Nephron progenitor cell (in vitro differentiated cells): ENCODE measurements around the gene TMEM132C.

Source experiments
- DNase-seq: peaks from one replicate; pipeline ENCODE4 v3.0.0; 2021
- H3K27ac Mint-ChIP-seq: 2 replicates; pipeline ENCODE4 v1.8.0; 2021; ENCODE audit warnings: mild to moderate bottlenecking, moderate library complexity, mixed read lengths
- H3K27me3 Mint-ChIP-seq: 2 replicates; pipeline ENCODE4 v1.8.0; 2021; ENCODE audit warnings: mild to moderate bottlenecking, low read depth, mixed read lengths; ENCODE audit not compliant: poor library complexity
- H3K36me3 Mint-ChIP-seq: 2 replicates; pipeline ENCODE4 v1.8.0; 2021; ENCODE audit warnings: low read depth, mixed read lengths
- H3K4me1 Mint-ChIP-seq: 2 replicates; pipeline ENCODE4 v1.8.0; 2021; ENCODE audit warnings: mixed read lengths
- H3K4me3 Mint-ChIP-seq: 2 replicates; pipeline ENCODE4 v1.8.0; 2021; ENCODE audit warnings: mild to moderate bottlenecking, moderate library complexity, mixed read lengths
- H3K9me3 Mint-ChIP-seq: 2 replicates; pipeline ENCODE4 v1.8.0; 2021; ENCODE audit warnings: mild to moderate bottlenecking, moderate library complexity, mixed read lengths
- TF ChIP-seq, protein P1 (sequence below): fragments of 200-600 bp; sonication (generic); IDR thresholded peaks from 2 replicates; pipeline ENCODE4 v1.5.0; 2021; ENCODE audit warnings: antibody characterized with exemption

Gene TMEM132C

DNA sequence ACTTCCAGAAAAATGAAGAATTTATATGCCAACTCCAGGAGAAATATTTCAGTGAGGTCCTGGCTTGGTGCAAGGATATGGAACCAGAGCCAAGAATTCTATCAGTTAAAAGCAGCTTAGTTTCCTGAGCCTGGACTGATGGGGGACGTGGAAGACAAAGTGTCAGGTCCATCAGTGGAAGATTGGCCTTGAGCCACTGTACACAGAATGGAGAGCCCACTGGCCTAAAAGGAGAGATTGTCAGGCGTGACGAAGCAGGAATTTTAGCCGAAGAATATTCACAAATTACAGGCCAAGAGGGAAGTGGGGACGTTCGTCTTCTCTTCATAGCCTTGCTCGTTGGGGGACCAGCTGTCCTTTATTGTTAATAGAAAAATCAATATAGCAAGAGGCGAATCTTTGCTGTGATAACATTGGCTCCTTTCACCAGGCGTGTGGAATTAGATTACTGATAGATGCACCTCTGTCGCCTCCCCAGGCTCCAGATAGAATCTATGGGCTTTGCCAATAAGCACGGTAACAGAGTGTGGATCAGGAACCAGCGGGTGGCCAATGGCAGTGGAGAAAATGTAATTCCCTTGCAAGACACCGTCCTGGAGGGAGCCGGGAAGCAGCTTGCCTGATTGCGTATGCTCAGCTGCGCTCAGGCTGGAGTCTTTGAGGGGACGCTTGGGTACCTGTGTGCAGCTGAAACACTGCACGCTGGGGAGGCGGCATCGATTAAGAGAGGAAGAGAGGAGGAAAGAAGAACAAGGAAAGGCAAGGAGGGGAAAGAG lies 56.4 kb downstream of the TMEM132C start:
- Mint-ChIP-seq H3K27me3 (peaks cover 8% of the 10 kb centered on the region), H3K27ac (peak overlapping the region; percentile 91), H3K4me1 (peaks cover 64% of the 10 kb centered on the region), H3K4me3 (peak overlapping the region; percentile 57), H3K9me3 (peaks cover 32% of the 10 kb centered on the region), H3K36me3 (peaks cover 40% of the 10 kb centered on the region)
- peak; percentile 24 for DNase-seq
- TF ChIP-seq, protein P1, sequence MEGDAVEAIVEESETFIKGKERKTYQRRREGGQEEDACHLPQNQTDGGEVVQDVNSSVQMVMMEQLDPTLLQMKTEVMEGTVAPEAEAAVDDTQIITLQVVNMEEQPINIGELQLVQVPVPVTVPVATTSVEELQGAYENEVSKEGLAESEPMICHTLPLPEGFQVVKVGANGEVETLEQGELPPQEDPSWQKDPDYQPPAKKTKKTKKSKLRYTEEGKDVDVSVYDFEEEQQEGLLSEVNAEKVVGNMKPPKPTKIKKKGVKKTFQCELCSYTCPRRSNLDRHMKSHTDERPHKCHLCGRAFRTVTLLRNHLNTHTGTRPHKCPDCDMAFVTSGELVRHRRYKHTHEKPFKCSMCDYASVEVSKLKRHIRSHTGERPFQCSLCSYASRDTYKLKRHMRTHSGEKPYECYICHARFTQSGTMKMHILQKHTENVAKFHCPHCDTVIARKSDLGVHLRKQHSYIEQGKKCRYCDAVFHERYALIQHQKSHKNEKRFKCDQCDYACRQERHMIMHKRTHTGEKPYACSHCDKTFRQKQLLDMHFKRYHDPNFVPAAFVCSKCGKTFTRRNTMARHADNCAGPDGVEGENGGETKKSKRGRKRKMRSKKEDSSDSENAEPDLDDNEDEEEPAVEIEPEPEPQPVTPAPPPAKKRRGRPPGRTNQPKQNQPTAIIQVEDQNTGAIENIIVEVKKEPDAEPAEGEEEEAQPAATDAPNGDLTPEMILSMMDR, result no peak

DNA sequence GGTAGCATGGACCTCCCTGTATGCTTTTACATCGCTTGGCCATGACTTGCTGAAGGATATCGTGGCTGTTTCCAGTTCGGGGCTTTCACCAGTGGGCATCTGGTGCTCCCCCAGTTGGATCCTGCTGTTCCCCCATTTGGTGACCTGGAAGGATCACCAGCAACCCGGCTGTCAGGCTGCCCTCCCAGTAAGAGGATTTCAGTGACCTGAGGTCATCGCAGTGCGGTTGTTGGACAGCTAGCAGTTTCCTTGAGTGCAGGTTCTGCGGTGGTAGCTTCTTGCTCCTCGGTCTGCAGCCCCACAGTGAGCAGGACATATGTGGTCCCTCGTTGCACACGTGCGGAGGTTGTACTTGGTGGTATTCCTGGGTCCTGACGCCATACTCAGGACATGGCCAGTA lies 58.7 kb downstream of the TMEM132C start:
- peaks cover 26% of the 10 kb centered on the region for H3K36me3 Mint-ChIP-seq
- peaks cover 5% of the 10 kb centered on the region for H3K27me3 Mint-ChIP-seq
- peak overlapping the region; percentile 68 for H3K27ac Mint-ChIP-seq
- peaks cover 16% of the 10 kb centered on the region for H3K9me3 Mint-ChIP-seq
- peaks cover 61% of the 10 kb centered on the region for H3K4me1 Mint-ChIP-seq
- TF ChIP-seq, protein P1, result no peak
- H3K4me3 Mint-ChIP-seq, result no peak overlapping the region
- no peak for DNase-seq

DNA sequence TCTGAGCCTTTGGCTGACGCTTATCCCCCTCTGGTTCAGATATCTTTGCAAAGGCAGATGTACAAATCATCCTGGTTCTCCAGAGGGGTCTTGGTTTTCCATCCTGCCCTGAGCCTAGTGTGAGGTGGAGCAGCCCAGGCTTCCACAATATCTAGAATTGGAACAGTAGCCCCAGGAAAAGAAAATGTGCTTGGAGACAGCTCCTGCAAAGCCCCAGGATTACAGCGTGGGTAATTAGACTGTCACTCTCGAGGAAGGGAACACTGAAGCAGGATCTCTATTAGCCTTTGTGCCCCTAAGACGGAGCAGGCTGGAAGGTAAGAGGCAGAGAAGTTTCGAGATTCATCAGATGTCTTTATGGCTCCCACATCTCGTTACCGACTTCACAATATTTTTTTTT lies 59.4 kb downstream of the TMEM132C start:
- TF ChIP-seq, protein P1, result no peak
- H3K9me3 Mint-ChIP-seq, result peaks cover 10% of the 10 kb centered on the region
- peak overlapping the region; percentile 58 for H3K4me3 Mint-ChIP-seq
- H3K27me3 Mint-ChIP-seq, result peaks cover 3% of the 10 kb centered on the region
- H3K4me1 Mint-ChIP-seq, result peaks cover 61% of the 10 kb centered on the region
- DNase-seq, result no peak
- peak overlapping the region; percentile 97 for H3K27ac Mint-ChIP-seq
- H3K36me3 Mint-ChIP-seq, result peaks cover 25% of the 10 kb centered on the region

DNA sequence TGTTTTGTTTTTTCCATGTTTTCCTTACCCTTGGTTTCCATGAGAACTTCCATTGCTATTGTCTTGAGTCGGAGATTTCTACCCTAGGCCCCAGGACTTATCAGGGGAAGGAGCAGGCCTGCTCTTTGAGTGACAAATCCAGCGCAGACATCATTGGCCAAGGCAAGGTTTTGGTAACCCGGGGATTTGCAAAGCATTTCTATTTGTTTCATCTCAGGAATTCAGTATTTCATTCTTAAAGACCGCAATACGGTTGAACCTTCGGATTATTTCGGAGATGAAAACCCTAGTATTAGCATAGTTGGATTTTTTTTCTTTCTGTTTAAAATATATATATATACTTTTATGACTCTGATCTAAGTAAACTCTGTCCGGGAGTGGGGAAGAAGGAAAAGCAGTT lies 62.0 kb downstream of the TMEM132C start:
- Mint-ChIP-seq H3K27me3 (no peaks in the 10 kb centered on the region), H3K36me3 (peaks cover 16% of the 10 kb centered on the region), H3K9me3 (no peaks in the 10 kb centered on the region), H3K4me1 (peaks cover 48% of the 10 kb centered on the region), H3K4me3 (no peak overlapping the region), H3K27ac (peak overlapping the region; percentile 47)
- TF ChIP-seq, protein P1, result no peak
- DNase-seq, result no peak

DNA sequence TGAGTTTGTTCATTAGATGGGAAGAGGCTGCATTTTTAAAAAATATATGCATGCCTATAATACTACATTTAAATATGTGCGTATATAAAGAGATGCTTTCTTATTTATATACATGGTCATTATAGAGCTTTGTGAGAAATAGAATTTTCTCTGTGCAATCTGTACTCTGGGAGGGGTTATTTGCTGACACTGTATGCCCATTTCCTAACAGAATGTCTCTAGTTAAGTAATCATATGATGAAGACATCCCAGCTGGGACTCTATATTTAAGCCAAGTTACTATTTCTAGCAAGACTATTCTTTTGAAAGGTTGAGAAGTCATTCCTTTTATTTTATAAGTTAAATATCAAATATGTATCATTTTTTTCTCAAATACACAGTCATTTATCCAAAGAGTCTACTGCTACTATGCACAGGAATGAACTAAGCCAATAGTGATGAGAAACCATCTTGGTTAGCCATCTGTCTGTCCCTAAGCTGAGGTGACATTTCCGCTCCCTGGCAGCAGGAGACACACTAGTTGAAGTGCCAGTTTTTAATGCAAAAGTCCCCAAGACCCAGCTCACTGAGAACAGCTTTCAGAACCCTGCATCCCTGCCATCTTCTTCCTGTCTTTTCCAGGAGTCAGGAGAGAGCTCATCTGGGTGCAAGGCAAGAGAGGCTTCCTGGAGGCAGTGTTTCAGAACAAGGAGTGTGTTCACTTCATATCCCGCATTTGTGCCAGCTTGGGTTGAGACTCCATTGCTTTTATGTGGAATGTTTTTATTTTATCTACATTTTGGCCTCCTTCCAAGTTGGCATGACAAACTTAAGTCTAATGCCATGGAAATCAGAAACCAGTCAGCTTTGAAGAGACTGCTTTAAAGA lies 69.5 kb downstream of the TMEM132C start:
- Mint-ChIP-seq H3K36me3 (peaks cover 5% of the 10 kb centered on the region), H3K4me3 (peak overlapping the region; percentile 77), H3K9me3 (no peaks in the 10 kb centered on the region), H3K4me1 (peaks cover 57% of the 10 kb centered on the region), H3K27me3 (no peaks in the 10 kb centered on the region), H3K27ac (peak overlapping the region; percentile 97)
- TF ChIP-seq, protein P1, result no peak
- no peak for DNase-seq
